GM18907 (cell line): Measurements from ENCODE around the gene COL4A3.

Experiments
- ATAC-seq: cut with Tn5 transposase; IDR thresholded peaks from one replicate; pipeline ENCODE4 v1.9.1; 2021; ENCODE audit warnings: mild to moderate bottlenecking, moderate library complexity; ENCODE audit not compliant: unreplicated experiment

COL4A3 gene

DNA sequence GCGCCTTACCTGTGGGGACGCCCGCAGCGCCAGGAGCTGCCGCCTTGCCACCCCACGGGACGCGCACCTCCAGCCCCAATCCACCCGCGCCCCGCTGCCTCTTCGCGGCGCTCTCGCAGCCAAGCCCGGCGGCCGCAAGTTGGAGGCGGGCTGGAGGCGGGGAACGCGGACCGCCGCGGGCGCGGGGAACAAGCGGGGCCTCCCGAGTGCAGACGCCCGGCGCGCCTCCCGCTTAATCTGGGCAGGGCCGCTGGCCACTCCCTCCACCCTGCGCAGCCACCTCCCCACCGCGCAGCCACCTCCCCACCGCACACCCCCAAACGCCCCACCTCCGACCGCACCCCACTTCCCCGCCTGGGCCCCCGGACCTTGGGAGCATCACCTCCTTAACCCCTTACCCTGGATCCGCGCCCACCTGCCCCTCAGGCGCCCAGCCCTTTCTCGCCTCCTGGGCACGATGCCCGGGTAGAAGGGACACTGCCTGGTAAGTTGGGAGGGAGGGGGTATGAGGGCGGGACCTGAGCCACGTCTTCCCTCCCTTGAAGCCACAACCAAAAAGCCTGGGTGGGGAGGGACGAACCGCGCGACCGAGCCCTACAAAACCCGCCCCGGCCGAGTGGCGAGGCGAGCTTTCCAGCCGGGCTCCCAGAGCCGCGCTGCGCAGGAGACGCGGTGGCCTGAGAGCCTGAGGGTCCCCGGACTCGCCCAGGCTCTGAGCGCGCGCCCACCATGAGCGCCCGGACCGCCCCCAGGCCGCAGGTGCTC, at the start of gene COL4A3, which contains the start of gene COL4A4:
Gene COL4A3 (plus strand): TSS at position 627 of the 765 bp plus-strand sequence. CDS start 103 bp downstream, at position 730.
Gene COL4A4 (minus strand): TSS at position 208 of the 765 bp plus-strand sequence. CDS start 16,722 bp downstream, outside the sequence.
- peak; percentile 52 for ATAC-seq

DNA sequence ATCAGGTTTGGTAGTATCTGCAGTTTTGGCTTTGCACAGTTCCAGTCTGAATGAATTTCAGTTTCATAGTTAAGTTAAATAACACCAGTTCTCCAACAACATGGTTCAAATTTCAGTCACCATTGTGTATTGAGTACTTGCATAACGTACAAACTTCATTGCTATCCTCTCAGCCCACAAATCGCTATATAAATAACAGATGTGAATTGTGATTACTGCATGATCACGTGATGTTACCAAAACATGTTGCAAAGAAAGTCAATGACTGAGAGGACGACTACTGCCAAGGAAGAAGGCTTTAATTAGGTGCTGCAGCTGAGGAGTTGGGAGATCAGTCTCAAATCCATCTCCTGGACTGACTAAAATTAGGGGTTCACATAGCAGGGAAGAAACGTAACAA, 48.7 kb upstream of the COL4A3 start:
- ATAC-seq, result no peak

DNA sequence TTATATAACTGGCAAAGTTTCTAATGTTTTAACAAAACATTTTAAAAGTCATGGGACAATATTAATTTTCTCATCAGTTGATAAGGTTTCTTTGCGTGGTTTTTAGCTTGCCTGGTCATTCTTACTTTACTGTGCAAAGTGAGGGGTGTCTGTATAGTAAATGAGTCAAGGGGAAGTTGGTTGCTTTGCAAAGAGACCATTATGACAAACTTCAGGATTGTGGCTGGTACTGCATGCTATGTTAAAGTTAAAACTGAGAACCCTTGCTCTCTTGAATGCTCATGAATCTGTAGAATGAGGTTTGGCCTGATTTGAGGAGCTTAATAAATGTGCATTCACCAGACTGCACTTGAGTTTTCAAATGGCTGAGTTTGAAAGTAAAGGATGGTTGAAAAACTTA, 47.4 kb upstream of the COL4A3 start:
- peak; percentile 54 for ATAC-seq

DNA sequence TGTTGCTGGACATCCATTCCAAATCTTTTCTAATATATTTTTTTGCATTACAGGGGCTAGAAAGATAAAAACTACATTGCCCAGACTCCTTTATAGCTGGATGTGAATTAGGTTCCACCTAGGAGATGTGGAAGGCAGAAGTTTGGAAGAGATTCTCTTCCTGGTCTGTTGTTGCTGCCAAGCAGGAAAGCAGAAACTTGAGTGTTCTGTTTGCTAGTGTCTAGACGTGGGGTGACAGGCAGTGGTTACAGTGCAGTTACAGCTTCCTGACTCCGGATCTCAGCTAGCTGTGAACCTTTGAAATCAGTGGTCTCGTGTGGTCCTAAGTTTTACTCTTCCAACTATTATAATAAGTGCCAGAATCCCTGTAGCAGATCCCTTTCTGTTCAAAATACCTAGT, 46.6 kb upstream of the COL4A3 start:
- no peak for ATAC-seq

DNA sequence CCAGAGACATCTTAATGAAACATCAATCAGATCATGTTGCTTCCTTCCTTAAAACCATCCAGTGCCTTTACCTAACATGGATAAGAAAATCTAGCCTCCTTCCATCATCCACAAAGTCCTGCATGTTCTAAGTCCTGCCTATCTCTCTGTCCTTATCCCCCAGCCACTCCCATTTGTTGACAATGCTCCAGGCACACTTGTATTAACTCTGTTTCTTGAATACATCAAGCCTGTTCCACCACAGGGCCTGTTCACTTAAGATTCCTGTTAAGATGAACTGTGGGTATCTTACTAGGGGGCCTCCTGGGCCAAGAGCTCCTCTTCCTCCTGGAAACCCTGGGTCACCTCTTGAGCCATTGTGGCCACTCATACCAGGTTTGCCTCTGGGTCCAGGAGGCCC, 46.1 kb upstream of the COL4A3 start:
- ATAC-seq, result no peak

DNA sequence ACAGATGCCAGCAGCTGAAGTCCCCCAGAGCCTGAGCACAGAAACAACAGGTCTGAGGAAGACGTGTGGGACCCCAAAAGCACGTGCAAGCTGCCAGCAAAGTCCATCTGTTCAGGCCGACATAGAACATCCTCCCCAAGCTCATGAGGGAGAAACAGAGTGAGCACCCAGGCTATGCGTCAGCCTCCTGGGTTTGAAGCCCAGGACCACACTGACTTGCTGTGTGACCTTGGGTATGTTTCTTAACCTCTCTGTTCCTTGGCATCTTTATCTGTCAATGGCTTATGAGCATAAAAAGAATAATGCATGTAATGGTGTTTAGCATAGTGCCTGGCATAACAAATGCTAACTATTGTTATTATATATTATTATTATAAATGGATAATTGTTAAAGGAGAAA, 40.7 kb upstream of the COL4A3 start:
- ATAC-seq, result no peak

DNA sequence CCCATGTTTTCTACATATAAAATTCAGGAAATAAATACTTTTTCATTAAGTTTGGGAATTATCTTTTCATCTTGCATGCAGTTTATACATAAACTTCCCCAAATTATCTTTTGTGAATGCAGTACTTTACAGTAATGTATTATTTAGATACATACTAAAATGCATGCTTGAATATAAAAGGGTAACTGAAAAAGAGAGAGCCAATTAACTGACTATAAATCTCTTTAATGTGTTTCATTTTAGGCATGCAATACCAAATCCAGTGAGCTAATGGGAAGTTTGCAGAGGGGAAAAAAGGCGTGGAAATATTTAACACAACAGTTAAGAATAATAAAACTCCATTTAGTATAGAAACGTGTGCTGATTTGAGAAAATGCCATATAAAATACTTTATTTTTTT, 39.6 kb upstream of the COL4A3 start:
- ATAC-seq, result no peak

DNA sequence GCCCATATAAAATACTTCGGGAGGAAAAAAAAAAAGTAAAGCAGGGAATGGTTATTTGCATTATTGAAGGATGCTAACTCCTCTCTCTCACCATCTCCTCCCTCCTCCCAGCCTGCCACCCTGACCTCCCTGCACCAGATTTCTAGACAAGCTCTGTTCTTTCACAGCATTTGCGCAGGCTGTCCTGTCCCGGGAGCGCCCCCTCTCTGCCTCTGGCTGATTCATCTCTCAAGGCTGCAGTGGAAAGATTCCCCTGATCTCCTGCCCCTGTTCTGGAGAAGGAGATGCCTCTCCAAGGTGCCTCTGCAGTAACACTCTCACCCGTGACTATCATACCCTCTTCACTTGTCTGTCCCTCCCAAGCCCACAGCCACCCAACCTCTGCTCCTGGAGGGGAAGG, 38.9 kb upstream of the COL4A3 start:
- no peak for ATAC-seq

DNA sequence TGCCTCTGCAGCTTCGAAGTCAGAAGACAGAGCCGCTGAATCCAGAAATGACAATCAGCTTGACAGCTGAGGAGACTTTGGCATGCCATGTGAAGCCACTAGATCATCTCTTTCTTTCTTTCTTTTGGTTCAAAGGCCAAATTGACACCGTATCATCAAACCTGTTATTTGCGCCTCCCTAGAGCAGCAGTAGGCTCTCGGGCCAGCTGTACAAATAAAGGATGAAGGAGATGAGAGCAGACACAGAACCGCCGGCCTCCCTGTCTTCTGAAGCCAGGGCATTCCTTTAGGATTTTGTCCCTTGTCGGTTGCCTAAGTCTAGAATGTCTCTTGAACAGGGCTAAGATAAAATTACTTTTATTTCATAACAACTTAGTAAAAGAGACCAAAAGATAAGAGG, 37.2 kb upstream of the COL4A3 start:
- ATAC-seq, result no peak

DNA sequence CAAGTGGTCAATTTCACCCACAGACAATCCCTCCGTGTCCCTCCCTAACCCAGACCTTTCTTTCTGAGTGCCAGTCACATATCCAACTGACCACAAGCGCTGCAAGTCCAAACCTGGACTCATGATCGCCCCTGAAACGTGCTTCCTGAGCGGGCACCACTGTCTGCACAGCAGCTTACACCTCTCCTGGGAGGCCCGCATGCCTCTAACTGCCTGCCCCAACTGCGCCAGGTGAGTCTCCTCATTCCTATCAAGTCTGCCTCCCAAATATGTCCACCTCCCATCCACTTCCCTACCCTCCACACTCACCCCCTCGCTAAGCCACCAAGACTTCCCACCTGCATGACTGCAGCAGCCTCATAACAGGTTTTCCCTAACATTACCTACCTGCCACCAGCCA, 33.8 kb upstream of the COL4A3 start:
- no peak for ATAC-seq

DNA sequence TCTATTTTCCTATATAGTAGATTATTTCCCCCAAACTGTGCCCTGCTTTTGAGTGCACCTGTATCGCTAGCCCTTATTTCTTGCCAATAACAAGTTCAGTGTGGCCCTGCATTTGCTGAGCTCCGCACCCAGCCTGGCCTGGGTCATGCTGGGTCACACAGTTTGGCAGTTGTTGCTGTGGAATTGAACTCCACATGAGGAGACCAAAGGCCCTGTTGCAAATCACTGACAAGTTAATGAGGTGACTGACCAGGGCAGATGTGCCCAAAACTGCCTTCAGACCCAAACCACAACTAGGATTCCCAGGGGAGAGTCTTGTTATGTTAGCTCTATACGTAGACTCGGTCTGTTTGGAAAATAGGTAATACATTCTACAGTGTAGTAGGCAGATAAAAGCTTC, 31.4 kb upstream of the COL4A3 start:
- no peak for ATAC-seq

DNA sequence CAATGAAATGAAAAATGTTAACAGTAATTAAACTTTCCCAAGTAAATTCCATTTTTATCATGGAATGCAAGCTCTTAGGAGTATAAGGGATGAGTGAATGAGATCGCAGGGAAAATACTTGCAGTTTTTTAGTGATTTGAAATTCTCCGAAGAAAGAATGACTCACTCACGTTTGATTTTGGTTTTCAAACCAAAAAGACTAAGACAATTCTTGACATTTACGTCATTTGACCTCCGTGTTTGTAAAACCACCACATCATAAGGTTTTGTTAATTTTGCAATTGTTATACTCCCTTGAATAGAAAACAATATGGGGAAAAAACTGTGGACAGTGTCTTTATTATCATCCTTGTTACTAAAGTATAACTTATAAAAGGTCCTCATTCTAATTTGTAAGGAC, 29.8 kb upstream of the COL4A3 start:
- ATAC-seq, result no peak

DNA sequence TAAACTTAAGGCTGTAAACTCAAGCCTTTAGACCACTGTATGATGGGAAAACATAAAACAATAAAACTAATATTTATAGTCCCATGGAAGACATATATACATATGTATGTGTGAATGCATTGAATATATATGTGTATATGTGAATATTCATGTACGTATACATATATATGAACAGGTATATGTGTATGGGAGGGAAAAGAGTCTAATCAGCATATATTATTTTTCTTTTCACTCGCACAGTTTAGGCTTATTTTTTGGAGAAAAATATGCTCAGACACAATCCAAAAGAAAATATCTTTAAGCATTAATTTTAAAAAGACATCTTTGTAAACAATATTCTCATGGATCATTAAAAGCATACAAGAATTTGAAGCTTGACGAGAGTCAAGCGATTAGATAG, 23.1 kb upstream of the COL4A3 start:
- ATAC-seq, result no peak

DNA sequence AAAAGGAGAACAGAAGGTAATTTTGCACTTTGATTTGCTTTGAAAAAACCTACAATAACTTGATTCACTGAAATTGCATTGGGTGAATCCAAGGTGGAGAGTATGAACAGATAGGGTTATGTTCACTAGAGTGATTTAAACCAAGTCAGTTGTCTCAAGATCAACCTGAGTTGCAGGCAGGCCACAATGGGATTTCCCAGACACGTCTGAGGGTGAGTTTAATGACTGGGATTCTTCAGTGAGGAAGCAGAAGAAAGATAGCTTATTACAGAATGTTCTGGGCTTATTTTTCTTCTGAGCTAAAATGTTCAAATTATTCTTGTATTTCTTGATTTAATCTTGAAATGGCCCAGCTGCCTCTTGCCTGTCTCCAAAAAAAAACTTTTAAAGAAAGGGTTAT, 20.5 kb upstream of the COL4A3 start:
- no peak for ATAC-seq

DNA sequence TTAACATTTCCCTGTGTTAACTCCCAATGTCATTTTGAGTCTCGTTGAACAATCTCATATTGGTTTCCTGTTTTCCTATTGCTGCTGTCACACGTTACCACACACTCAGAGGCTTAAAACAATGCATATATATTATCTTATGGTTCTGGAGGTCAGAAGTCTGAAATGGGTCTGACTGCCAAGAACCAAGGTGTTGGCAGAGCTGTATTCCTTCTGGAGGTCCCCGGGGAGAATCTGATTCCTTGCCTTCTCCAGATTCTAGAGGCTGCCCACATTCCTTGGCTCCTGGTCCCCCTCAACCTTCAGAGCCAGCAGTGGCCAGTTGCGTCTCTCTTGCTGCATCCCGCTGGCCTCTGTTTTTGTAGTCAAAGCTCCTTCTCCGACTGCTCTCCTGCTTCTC, 18.0 kb upstream of the COL4A3 start:
- no peak for ATAC-seq

DNA sequence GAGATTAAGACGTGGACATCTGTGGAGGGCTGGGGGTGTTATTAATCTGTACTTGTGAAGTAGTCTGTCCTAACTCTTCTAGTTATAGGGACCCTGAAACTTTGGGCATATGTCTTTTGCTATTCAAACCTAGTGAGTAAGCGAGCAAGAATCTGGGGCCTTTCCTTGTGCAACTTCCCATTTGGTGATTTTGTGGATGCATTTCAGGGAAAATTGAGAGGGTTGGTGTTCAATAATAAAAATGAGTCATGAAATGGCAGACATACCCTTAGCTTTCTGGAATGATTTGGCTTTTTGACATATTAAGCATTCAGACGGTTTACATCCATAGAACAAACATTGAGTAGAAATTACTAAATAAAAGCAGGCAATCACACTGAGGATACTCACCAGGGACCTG, 17.4 kb upstream of the COL4A3 start:
- no peak for ATAC-seq

DNA sequence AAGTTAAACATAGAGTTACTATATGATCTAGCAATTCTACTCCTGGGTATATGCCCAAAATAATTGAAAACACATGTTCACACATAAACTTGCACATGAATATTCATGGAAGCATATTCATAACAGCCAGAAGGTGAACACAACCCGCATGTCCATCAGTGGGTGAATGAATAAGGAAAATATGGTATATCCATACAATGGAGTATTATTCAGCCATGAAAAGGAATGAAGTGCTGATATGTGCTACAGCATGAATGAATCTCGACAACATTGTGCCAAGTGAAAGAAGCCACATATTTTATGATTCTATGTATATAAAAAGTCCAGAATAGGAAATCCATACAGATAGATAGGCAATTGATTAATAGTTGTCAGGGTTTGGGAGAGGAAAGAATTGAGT, 16.3 kb upstream of the COL4A3 start:
- ATAC-seq, result no peak

DNA sequence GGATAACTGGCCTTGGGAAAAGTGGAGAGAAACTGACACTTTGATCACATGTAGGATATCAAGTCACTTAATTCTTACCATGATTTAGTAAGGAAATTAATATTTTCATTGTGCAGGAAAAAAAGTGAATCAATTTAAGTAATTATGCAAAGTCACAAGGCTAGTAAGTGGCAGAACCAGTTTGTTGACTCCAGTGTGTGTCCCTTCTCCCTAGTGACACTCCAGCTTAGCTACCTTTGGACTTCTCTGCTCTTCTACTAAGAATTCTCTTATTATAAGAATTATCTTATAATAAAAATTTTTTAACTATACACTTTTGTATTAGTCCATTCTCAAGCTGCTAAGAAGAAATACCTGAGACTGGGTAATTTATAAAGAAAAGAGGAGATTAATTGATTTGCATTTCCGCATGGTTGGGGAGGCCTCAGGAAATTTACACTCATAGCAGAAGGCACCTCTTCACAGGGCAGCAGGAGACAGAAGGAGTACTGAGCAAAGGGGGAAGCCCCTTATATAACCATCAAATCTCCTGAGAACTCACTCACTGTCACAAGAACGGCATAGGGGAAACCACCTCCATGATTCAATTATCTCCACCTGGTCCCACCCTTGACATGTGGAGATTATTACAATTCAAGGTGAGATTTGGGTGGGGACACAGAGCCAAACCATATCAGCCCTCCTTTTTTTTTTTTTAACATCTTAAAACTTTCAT, 14.0 kb upstream of the COL4A3 start:
- no peak for ATAC-seq

DNA sequence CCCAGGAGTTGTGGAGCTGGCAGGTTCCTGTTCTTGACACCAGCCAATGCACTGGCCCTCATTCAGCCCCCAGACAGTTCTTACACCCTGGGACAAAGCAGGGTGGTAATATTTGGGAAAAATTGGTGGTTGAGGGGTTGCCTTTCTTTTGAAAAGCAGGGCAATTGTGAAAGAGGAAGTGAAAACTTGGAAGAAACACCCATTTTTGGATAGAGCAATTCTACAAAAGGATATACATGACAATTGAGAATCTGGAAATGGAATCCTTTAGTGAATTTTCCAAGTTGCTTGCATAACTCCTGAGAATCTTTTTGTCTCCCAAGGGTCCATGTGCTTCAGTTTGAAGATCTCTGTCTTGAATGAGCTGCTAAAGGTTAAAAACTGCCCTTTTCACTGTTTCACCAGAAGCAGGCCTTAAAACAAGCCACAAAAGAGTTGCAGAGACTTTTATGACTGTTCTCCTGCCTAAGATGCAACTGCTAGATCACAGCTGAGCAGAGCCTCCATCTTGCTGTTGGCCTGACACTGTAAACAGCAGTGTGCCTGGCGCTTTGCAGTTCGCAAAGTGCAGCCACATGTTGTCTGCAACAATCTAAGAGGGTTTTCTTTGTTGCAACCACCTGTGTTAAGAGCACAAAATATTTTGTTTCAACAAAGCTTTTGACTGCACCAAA, 12.2 kb upstream of the COL4A3 start:
- no peak for ATAC-seq

DNA sequence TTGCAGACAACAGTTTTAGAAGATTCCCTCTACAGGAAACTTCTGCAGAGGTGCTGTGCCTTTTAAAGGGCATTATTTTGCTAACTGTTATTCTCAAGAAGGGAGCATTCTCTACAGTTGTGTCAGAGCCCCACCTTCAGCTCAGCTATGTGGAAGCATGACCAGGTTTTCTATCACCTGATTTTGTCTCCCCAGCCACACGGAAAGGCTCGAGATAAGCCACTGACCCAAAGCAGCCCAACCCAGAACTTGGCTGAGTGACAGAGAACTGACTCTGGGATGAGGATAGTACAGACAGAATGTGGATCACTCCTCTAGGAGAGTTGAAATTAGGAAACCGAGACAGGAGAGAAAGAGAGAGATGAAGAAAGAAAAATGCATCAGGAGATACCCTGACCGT, 11.1 kb upstream of the COL4A3 start:
- ATAC-seq, result no peak

DNA sequence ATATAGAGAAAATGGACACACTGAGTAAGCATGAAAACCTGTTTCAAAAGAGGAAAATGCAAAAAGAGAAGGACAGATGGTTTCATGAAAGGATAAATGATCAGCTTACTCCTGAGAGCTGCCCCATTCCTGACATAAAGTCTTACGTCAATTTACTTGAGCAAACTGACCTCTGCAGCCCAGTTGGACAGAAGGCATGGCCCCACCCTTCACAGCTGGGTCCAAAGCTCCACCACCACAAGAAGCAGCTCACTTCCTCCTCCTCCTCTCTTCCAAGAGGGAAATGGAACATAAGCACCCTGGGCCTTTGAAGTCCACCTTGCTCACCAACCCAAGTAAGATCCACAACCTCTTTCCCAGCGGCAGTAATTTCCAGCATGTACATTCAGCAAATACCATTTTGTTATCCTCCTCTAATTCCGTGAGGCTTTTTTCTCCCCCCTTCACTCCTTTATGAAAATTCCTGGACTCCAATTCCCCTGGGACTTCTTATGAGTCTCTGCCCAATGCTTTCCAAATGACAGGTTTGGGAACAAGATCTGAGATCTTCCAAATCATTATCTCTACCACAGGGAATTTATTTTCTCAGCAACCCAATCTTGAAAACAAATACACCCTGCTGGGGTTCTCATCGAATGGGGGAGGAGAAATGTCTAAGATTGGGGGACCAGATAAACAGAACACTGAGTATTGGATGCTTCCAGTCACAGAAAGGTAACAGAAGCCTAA, 10.5 kb upstream of the COL4A3 start:
- no peak for ATAC-seq
